ACHN (cell line): Measurements from ENCODE around the gene PHKB.
"Not testable (repeated sequence)": the region's sequence is repeated elsewhere in the genome, so short reads cannot be mapped to it uniquely, and the experiment has no call there.

Source experiments
- DNase-seq: peaks from one replicate; pipeline ENCODE4 v3.0.0-alpha.2; 2015
- in situ Hi-C: cut with HindIII; loops from 2 replicates; pipeline ENCODE4 v1.10.0; 2017; ENCODE audit warnings: low sequenced_read_pairs, low pct_ligation_motif_present, low pct_unique_long_range_greater_than_20kb

Gene PHKB

GRCh38 chr16:47467501-47467900, 6.4 kb downstream of the PHKB start:
- in situ Hi-C loops: no loop called here
- DNase-seq: no peak

DNA sequence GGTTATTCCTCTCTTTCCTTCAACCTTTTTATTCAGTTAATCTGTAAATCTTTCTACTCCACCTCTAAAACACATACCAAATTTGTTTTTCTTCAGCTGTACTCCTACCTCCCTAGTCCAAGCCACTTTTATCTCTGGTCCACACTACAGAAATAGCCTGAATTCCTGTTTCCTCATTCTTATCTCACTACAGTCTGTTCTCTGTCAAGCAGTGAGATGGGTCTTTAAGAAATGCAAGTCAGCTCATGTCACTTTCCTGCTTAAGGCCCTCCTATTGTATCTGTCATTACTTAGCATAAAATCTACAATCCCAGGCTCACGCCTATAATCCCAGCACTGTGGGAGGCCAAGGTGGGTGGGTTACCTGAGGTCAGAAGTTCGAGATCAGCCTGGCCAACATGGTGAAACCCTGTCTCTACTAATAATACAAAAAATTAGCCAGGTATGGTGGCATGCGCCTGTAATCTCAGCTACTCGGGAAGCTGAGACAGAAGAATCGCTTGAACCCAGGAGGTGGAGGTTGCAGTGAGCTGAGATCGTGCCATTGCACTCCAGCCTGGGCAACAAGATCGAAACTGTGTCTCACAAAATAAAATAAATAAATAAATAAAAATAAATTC, 7.0 kb downstream of the PHKB start:
- in situ Hi-C loops, DNase-seq: not testable (repeated sequence)

GRCh38 chr16:47469227-47469626, 8.1 kb downstream of the PHKB start:
- no peak for DNase-seq
- in situ Hi-C loops: no loop called here

DNA sequence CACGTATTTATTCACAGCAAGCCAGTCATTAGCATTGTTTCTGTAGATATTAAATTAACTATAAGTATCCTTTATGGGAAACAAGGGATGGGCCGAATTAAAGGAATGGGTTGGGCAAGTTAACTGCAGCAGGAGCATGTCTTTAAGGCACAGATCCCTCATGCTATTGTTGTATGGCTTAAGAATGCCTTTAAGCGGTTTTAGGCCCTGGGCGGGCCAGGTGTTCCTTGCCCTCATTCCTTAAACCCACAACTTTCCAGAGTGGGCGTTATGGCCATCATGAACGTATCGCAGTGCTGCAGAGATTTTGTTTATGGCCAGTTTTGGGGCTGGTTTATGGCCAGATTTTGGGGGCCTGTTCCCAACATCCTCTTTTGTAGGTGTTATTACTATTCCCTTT, 9.1 kb downstream of the PHKB start:
- in situ Hi-C loops: no loop called here
- DNase-seq: no peak

GRCh38 chr16:47470810-47471209, 9.7 kb downstream of the PHKB start:
- in situ Hi-C loops: no loop called here
- no peak for DNase-seq

DNA sequence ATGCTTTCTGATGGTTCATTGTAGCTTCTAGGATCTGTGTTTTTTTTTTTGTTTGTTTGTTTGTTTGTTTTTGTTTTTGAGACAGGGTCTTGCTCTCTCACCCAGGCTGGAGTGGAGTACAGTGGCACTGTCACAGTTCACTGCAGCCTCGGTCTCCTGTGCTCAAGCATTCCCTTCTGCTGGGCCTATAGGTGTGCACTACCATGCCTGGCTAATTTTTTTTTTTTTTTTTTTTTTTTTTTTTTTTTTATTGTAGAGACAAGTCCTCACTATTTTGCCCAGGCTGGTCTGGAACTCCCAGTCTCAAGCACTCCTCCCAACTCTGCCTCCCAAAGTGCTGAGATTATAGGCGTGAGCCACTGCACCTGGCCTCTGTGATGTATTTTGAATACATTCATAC, 11.9 kb downstream of the PHKB start:
- DNase-seq, in situ Hi-C loops: not testable (repeated sequence)

DNA sequence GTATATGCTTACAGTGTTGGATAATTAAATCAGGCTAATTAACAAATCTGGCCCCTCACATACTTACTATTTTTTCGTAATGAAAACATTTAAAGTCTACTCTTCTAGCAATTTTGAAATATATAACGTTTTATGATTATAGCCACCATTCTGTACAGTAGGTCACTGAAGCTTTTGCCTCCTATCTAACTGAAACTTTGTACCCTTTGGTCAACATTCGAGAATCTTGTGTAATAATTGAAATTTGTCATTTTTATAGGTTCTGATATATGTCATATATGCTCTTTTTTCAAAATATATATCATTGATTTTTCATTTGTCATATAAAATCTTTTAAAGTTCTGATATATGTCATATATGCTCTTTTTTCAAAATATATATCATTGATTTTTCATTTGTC, 12.7 kb downstream of the PHKB start:
- in situ Hi-C loops: no loop called here
- DNase-seq: no peak

- DNase-seq: no peak
- in situ Hi-C loops: no loop called here
Observed at GRCh38 chr16:47475786-47476185, 14.7 kb downstream of the PHKB start.

GRCh38 chr16:47476654-47477345, 15.7 kb downstream of the PHKB start:
- in situ Hi-C loops: no loop called here
- DNase-seq: no peak

GRCh38 chr16:47477679-47478078, 16.5 kb downstream of the PHKB start:
- in situ Hi-C loops: no loop called here
- DNase-seq: no peak

DNA sequence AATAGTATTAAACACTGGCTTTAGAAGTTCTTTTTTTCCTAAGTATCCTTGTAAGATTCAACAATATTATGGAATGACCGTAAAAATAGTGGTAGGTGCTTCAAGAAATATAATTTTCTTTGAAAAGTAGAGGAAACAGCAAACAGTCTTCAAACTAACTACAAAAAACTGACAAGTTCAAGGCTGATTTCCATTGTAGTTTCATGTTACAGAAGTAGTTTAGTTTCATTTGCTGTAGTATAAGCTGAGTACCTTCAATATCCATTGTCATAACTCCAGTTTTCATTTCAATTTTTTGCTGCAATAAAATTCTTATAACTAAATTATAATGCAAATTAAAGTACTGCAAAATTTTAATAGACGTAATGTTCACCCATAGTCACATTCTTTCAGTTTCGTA, 19.3 kb downstream of the PHKB start:
- DNase-seq: no peak
- in situ Hi-C loops: no loop called here

DNA sequence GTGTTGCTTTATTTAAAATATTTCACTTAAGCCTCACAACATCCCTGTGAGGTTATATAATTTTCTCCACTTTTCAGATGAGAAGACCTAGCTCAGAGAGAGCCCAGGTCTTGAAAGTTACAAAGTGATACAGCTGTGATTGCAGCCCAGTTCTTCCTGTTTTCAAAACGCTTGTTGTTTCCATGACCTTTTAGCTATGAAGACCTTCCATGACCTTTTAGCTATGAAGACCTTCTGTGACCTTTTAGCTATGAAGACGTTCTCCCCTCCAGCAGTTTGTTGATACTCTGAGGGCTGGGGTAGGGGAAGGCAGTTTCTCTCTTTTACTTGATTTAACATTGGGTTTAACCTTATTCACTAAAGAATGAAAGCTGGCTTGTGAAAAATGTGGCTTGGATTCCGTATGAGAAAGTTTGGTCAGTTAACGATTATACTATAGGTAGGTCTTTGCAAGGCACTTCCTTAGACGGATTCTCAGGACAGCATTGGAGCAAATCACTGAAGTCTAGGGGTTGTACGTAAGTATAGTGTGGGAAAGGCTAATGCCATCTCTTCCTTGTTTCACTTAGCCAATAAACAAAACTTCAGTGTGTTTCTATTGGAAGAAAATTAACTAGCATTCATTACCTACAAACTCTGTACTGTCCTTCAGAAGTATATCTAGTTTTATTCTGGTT, 20.7 kb downstream of the PHKB start:
- in situ Hi-C loops: no loop called here
- no peak for DNase-seq

DNA sequence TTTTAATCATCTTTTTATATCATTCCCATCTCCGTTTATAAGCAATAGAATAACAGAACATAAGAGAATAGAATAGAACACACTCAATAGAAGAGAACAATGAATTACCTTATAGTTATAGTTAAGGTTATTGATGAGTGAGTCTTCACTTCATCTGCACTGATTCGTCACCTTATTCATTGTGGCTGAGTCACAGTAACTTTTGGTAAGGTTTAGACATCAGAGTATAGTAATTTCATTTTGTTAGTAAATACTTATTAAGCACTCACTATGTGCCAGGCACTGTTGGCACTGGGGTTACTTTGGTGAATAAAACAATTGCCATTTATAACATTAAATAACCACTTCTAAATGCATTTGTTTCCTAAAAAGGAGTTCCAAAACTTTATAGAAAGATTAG, 22.5 kb downstream of the PHKB start:
- in situ Hi-C loops: no loop called here
- no peak for DNase-seq

- DNase-seq: no peak
- in situ Hi-C loops: no loop called here
Observed at GRCh38 chr16:47486856-47487255, 25.7 kb downstream of the PHKB start.

- in situ Hi-C loops: no loop called here
- no peak for DNase-seq
Observed at GRCh38 chr16:47488051-47488450, 26.9 kb downstream of the PHKB start.

DNA sequence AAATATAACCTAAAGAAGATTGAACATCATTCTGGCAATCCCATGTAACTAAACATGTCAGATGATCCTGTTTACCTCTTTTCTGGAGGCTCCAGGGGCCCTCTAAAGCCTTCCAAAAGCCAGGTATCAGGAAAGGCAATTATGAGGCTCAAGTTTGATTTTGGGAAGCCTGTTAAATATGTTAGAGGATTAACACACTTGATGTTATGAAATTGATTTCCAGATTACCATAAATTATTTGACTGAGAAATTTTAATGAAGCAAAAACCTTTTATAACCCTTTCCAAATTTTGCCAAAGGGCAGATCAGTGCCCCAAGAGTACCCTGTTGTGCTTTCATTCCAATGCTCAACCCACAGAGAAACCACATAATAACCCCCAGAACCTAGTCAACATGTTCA, 29.3 kb downstream of the PHKB start:
- in situ Hi-C loops: no loop called here
- DNase-seq: no peak

DNA sequence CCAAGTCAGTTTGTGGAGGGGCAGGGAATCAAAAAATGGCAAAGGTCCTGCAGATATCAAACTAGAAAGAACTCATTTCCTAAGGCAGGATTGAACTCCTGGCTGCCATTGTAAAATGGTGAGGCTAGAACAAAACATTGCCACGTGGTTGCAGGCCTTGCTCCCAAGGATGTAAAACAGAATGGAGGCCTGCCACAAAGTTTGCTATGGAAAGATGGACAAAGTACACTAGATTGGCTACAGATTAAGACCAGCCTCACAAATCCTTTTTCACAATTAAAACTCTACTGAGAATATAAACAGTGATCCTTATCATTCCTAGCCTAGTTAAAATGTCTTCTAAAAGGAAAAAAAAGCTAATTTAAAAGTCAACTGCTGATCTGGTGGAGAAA, 30.9 kb downstream of the PHKB start:
- DNase-seq: no peak

DNA sequence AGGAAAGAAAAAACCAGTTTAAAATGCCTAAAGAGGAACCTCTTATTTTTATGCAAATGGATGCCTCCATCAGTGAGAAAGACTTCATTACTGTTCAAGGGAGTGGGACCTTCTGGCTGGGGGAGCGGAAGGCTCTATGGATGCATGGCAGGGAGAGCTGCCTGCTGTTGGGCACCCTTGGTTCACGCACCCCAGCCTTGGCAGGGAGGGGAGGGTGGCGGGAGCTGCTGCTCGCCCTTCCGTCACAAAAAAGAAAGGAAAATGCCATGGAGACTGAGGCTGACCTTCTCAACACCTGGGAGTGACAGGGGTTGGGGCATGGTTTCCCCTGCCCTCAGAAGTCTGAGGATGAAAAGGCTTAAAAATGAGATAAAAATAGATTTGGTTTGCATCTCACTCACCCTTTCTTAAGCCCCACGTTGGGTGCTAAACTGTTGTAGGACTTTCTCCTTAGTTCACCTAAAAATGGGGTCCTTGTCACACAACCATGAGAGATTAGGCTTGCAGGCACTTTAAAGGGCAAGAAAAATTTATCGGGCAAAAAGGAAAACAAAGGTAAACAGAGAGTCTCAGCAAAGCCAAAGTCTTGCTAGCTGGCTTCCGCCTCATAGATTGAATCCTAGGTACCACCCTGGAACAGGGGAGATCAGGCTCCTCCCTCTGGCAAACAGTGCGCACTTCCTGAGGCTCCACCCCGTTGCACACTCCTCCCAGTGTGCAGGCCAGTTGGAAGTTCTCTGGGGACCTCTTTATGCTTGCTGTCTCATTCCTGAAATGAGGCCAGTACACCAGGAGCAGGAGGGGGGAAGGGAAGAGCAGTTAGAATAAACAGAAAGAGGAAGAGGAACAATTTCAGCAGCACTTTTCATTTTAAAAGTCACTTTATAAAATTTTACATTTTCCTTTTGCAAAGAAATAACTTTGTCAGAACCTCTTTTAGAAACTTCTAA, 31.6 kb downstream of the PHKB start:
- no peak for DNase-seq
- in situ Hi-C loops: no loop called here

More for the DNA sequence above, 30.9 kb downstream of the PHKB start:
- in situ Hi-C loops: no loop called here
